Stimulated activated naive B cell treated with anti-CD40 and anti-IgM and Interleukin-4, amounts not matched to agents 10 μg/mL and 1 μg/mL and 100 μg/mL, for 72 hours (primary cell): ENCODE measurements around the gene S1PR5.
"Not testable (repeated sequence)": the region's sequence is repeated elsewhere in the genome, so short reads cannot be mapped to it uniquely, and the experiment has no call there.

Experiments
- ATAC-seq, 2 donors: fragments of 150-1000 bp; cut with Tn5 transposase; replicated peaks; 2 replicates each; pipeline ENCODE4 v1.10.0; 2021; ENCODE audit warnings: moderate library complexity in 1 of 2
- DNase-seq: peaks from one replicate; pipeline ENCODE4 v3.0.0; 2021
- H3K27ac Mint-ChIP-seq: one replicate; pipeline ENCODE4 v1.8.0; 2022; ENCODE audit warnings: mild to moderate bottlenecking, mixed read lengths
- H3K27me3 Mint-ChIP-seq, 2 donors: one replicate each; pipeline ENCODE4 v1.8.0; 2022; ENCODE audit warnings: mixed read lengths in 2 of 2
- H3K36me3 Mint-ChIP-seq, 2 donors: one replicate each; pipeline ENCODE4 v1.8.0; 2022; ENCODE audit warnings: mixed read lengths in 2 of 2, mild to moderate bottlenecking in 1 of 2
- H3K4me1 Mint-ChIP-seq, 2 donors: one replicate each; pipeline ENCODE4 v1.8.0; 2022; ENCODE audit warnings: mixed read lengths in 2 of 2, mild to moderate bottlenecking in 1 of 2
- H3K4me3 Mint-ChIP-seq, 2 donors: one replicate each; pipeline ENCODE4 v1.8.0; 2022; ENCODE audit warnings: mild to moderate bottlenecking in 2 of 2, mixed read lengths in 2 of 2, moderate library complexity in 1 of 2
- H3K9me3 Mint-ChIP-seq, 2 donors: one replicate each; pipeline ENCODE4 v1.8.0; 2022; ENCODE audit warnings: mixed read lengths in 2 of 2, mild to moderate bottlenecking in 1 of 2

The S1PR5 gene

GRCh38 chr19:10537668-10538067 lies 20.4 kb upstream of the S1PR5 start:
- H3K27ac Mint-ChIP-seq, result no peak overlapping the region
- no peaks in the 10 kb centered on the region for H3K36me3 Mint-ChIP-seq
- DNase-seq (no peak), ATAC-seq (no peak)
- peaks cover 4 to 9% of the 10 kb centered on the region in 2 donors for H3K4me1 Mint-ChIP-seq
- H3K9me3 Mint-ChIP-seq, result peaks cover 0 to under 1% of the 10 kb centered on the region in 2 donors
- H3K4me3 Mint-ChIP-seq, result no peak overlapping the region
- peaks cover 21 to 31% of the 10 kb centered on the region in 2 donors for H3K27me3 Mint-ChIP-seq

- no peak for DNase-seq
- no peak overlapping the region for H3K4me3 Mint-ChIP-seq
- no peak for ATAC-seq
These were observed 18.4 kb upstream of the S1PR5 start for GRCh38 chr19:10535613-10536012.

DNA sequence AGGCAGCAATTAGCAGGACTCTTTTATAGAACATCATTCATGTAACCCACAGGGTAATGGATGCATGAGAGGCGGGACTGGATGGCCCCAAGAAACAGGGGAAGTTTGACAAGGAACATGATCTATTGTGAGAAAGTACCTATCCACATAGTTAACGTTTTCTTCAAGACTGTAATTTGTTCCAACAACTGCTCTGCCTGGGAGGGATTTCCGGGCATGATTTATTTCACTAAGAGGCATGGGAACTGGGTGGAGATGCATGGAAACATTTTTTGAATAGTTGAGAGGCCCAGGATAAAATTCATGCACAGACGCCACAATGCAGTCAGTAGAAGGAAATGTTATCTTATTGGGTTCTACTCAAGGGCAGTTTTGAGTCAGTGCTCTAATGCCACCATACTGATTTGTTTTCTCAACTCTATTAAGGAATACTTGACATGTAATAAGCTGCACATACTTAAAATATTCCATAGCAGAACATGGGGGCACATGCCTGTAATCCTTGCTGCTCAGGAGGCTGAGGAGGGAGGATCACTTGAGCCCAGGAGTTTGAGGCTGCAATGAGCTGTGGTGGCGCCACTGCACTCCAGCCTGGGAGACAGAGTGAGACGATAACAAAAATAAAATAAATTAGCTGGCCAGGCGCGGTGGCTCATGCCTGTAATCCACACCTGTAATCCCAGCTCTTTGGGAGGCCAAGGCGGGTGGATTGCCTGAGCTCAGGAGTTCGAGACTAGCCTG lies 16.6 kb upstream of the S1PR5 start:
- DNase-seq (no peak), ATAC-seq (peak in 1 of 2 donors; percentile 33)
- Mint-ChIP-seq H3K4me1 (peaks cover 1 to 6% of the 10 kb centered on the region in 2 donors), H3K4me3 (no peak overlapping the region), H3K36me3 (no peaks in the 10 kb centered on the region), H3K9me3 (peaks cover 0 to 1% of the 10 kb centered on the region in 2 donors), H3K27me3 (peaks cover 8 to 26% of the 10 kb centered on the region in 2 donors), H3K27ac (no peak overlapping the region)

More at GRCh38 chr19:10535613-10536012, 18.4 kb upstream of the S1PR5 start:
- Mint-ChIP-seq H3K36me3 (no peaks in the 10 kb centered on the region), H3K27me3 (peaks cover 21 to 34% of the 10 kb centered on the region in 2 donors), H3K27ac (no peak overlapping the region), H3K9me3 (peaks cover 0 to 1% of the 10 kb centered on the region in 2 donors), H3K4me1 (peaks cover 4 to 9% of the 10 kb centered on the region in 2 donors)

DNA sequence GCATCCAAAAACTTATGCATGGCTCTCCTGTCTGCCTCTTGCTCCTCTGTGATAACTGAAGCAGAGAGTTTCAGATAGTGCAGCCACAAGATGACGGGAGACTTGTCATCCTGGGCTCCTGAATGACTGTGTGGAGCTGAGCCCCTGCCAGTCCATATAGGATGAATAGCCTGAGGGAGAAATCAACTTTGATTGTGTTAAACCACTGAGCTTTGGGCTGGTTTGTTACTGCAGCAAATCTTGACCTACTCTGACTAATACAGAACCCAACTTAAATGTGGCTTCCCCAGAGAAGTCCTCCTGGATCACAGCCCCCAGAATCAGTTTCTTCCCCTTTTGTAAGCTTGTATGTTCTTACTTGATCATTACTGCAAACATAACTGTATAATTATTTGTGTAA lies 15.2 kb upstream of the S1PR5 start:
- ATAC-seq (no peak), DNase-seq (no peak)
- H3K27ac Mint-ChIP-seq, result no peak overlapping the region
- no peaks in the 10 kb centered on the region for H3K36me3 Mint-ChIP-seq
- peaks cover 6 to 22% of the 10 kb centered on the region in 2 donors for H3K27me3 Mint-ChIP-seq
- peaks cover 0 to 4% of the 10 kb centered on the region in 2 donors for H3K4me1 Mint-ChIP-seq
- peaks cover 0 to 1% of the 10 kb centered on the region in 2 donors for H3K9me3 Mint-ChIP-seq
- no peak overlapping the region for H3K4me3 Mint-ChIP-seq

GRCh38 chr19:10526887-10527286 lies 9.6 kb upstream of the S1PR5 start:
- H3K36me3 Mint-ChIP-seq, H3K4me3 Mint-ChIP-seq, ATAC-seq, H3K27ac Mint-ChIP-seq, H3K9me3 Mint-ChIP-seq, H3K4me1 Mint-ChIP-seq, DNase-seq: not testable (repeated sequence)
- peaks cover 0 to 12% of the 10 kb centered on the region in 2 donors for H3K27me3 Mint-ChIP-seq

DNA sequence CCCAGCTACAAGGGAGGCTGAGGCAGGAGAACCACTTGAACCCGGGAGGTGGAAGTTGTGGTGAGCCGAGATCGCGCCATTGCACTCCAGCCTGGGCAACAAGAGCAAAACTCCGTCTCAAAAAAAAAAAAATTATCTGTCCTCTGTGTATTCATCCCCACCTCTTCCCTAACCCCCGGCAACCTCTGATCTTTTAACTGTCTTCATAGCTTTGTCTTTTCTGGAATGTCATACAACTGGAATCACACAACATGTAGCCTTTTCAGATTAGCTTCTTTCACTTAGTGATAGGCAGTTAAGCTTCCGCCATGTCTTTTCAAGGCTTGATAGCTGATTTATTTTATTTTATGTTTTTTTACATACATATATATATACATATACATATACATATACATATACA lies 8.4 kb upstream of the S1PR5 start:
- ATAC-seq, result no peak
- peaks cover 4 to 12% of the 10 kb centered on the region in 2 donors for H3K27me3 Mint-ChIP-seq
- no peaks in the 10 kb centered on the region for H3K36me3 Mint-ChIP-seq
- no peak overlapping the region for H3K4me3 Mint-ChIP-seq
- no peak for DNase-seq
- no peak overlapping the region for H3K27ac Mint-ChIP-seq
- H3K4me1 Mint-ChIP-seq, result no peaks in the 10 kb centered on the region
- H3K9me3 Mint-ChIP-seq, result no peaks in the 10 kb centered on the region

GRCh38 chr19:10523135-10523636 lies 5.9 kb upstream of the S1PR5 start:
- ATAC-seq (no peak), DNase-seq (no peak)
- H3K4me1 Mint-ChIP-seq, result peaks cover 11 to 14% of the 10 kb centered on the region in 2 donors
- no peaks in the 10 kb centered on the region for H3K9me3 Mint-ChIP-seq
- peaks cover 23 to 27% of the 10 kb centered on the region in 2 donors for H3K27me3 Mint-ChIP-seq
- no peak overlapping the region for H3K4me3 Mint-ChIP-seq
- no peaks in the 10 kb centered on the region for H3K36me3 Mint-ChIP-seq
- H3K27ac Mint-ChIP-seq, result no peak overlapping the region

- no peak for ATAC-seq
- peaks cover 17 to 23% of the 10 kb centered on the region in 2 donors for H3K4me1 Mint-ChIP-seq
- H3K9me3 Mint-ChIP-seq, result no peaks in the 10 kb centered on the region
- DNase-seq, result no peak
- H3K36me3 Mint-ChIP-seq, result no peaks in the 10 kb centered on the region
- H3K27me3 Mint-ChIP-seq, result peaks cover 32 to 36% of the 10 kb centered on the region in 2 donors
- no peak overlapping the region for H3K4me3 Mint-ChIP-seq
- no peak overlapping the region for H3K27ac Mint-ChIP-seq
These were observed 4.4 kb upstream of the S1PR5 start for GRCh38 chr19:10521461-10522171.

DNA sequence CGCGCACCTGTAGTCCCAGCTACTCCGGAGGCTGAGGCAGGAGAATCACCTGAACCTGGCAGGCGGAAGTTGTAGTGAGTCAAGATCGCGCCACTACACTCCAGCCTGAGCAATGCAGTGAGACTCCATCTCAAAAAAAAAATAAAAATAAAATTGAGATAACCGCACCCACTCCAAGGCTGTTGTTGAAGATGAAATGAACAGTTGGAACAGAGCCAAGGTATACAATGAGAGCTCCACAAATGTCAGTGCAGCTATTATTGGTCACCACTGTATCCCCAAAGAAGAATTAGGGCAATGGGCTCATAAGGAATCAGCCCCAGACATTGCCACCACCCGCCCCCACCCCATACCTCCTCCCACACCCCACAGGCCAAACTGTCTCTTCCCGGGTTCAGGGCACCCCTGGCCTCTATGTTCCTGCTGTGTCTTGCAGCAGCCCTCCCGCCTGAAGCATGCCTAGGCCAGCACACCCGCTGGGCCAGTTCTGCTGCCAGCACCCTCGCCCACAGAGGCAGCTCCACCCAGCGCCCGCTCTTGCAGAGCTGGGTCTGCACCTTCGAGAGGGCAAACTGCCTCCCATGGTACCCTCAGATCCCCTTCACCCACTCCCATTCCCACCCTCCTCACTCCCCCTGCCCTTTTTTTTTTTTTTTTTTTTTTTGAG lies 3.5 kb upstream of the S1PR5 start:
- no peak for ATAC-seq
- H3K36me3 Mint-ChIP-seq, result no peaks in the 10 kb centered on the region
- DNase-seq, result no peak
- peaks cover 17 to 25% of the 10 kb centered on the region in 2 donors for H3K4me1 Mint-ChIP-seq
- no peak overlapping the region for H3K4me3 Mint-ChIP-seq
- no peaks in the 10 kb centered on the region for H3K9me3 Mint-ChIP-seq
- H3K27ac Mint-ChIP-seq, result no peak overlapping the region
- peaks cover 39 to 45% of the 10 kb centered on the region in 2 donors for H3K27me3 Mint-ChIP-seq

DNA sequence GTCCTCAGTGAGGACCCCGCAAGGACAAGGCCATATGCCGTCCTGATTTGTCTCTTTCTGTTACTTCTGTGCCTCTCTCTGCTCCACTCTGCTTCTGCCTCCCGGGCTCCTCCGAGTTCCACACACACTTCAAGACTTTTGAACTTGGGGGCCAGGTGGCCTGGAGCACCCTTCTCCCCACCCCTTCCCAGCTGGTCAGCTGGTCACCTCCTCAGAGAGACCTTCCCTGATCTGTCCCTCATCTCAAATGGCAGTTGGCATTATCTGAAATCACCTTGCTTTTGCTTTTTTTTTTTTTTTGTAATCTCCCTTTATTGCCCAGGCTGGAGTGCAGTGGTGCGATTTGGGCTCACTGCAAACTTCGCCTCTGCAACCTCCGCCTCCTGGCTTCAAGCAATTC lies 2.2 kb upstream of the S1PR5 start:
- DNase-seq (no peak), ATAC-seq (no peak)
- Mint-ChIP-seq H3K27ac (peak overlapping the region; percentile 10), H3K9me3 (no peaks in the 10 kb centered on the region), H3K4me1 (peaks cover 18 to 25% of the 10 kb centered on the region in 2 donors), H3K36me3 (no peaks in the 10 kb centered on the region), H3K4me3 (peak overlapping the region in 1 of 2 donors; percentile 23), H3K27me3 (peaks cover 50 to 56% of the 10 kb centered on the region in 2 donors)

- peaks cover 56 to 64% of the 10 kb centered on the region in 2 donors for H3K27me3 Mint-ChIP-seq
- peak in 1 of 2 donors; percentile 27 for ATAC-seq
- H3K27ac Mint-ChIP-seq, result no peak overlapping the region
- peak overlapping the region; percentile 64 to 69 for H3K4me3 Mint-ChIP-seq
- peaks cover 20 to 30% of the 10 kb centered on the region in 2 donors for H3K4me1 Mint-ChIP-seq
- DNase-seq, result no peak
- H3K36me3 Mint-ChIP-seq, result no peaks in the 10 kb centered on the region
- no peaks in the 10 kb centered on the region for H3K9me3 Mint-ChIP-seq
These were observed 1.5 kb upstream of the S1PR5 start for GRCh38 chr19:10518444-10519361.

DNA sequence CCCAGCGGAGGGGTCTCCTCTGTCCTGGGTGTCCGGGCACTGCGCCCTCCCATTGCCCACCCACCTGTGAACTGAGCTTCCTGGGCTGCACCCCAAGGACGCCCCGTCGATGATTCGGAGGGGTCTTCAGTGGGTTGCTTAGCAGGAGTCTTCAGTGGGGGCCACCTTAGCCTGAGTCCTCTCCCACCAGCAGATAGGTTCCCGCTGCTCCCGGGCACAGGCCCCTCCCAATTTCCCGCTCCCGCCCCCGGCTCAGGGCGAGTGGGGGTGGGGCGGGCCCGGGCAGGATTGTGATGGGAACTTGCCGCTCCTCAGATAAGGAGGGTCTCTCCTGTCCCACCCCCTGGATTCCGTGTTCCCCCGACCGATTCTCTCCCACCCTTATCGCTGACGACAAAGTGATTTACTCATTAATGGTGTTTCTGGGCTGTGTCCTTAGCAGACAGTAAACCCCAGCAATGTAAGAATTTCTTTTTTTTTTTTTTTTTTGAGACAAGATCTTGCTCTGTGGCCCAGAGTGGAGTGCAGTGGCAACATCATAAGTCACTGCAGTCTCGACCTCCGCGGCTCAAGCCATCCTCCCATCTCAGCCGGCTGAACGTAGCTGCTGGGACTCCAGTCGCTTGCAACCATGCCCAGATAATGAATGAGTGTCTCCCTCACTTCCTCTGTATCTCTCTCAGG lies 655 bp upstream of the S1PR5 start:
- peak overlapping the region; percentile 64 to 69 for H3K4me3 Mint-ChIP-seq
- peaks cover 64 to 72% of the 10 kb centered on the region in 2 donors for H3K27me3 Mint-ChIP-seq
- no peaks in the 10 kb centered on the region for H3K9me3 Mint-ChIP-seq
- peaks cover 25 to 36% of the 10 kb centered on the region in 2 donors for H3K4me1 Mint-ChIP-seq
- peak; percentile 41 to 48 for ATAC-seq
- peak overlapping the region; percentile 31 for H3K27ac Mint-ChIP-seq
- DNase-seq, result no peak
- no peaks in the 10 kb centered on the region for H3K36me3 Mint-ChIP-seq

DNA sequence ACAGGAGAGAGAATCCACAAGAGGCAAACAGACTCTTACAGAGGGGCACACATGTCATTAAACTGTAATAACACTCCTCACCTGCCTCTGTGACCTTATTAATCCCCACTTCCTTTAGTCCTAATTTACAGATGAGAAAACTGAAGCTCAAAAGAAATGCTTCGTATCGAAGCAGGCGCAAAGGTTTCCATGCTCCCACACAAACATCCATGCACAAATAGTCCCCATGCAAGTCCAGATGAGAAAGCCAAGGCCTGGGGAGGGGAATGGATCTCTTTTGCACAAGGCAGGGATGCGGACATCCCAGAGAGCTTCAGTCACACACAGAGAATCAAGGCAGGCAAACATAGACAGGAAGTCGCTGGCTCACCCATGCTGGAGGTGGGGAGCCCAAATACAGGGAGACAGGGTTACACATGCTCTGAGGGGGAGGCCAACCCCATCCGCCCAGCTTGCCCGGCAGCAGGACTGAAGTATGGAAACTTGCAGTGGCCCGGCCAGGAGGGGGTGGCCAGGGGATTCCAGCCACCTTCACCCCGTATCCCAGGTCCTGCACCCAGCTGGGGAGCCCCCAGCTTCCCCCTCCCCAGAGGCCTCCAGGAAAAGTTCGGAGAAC lies 468 bp downstream of the S1PR5 start:
- no peak for ATAC-seq
- no peak for DNase-seq
- Mint-ChIP-seq H3K4me3 (peak overlapping the region; percentile 23 to 68), H3K4me1 (peaks cover 25 to 36% of the 10 kb centered on the region in 2 donors), H3K27ac (peak overlapping the region; percentile 72), H3K27me3 (peaks cover 66 to 71% of the 10 kb centered on the region in 2 donors), H3K36me3 (no peaks in the 10 kb centered on the region), H3K9me3 (no peaks in the 10 kb centered on the region)
